Measurements from ENCODE around the gene TSEN34.

DNA sequence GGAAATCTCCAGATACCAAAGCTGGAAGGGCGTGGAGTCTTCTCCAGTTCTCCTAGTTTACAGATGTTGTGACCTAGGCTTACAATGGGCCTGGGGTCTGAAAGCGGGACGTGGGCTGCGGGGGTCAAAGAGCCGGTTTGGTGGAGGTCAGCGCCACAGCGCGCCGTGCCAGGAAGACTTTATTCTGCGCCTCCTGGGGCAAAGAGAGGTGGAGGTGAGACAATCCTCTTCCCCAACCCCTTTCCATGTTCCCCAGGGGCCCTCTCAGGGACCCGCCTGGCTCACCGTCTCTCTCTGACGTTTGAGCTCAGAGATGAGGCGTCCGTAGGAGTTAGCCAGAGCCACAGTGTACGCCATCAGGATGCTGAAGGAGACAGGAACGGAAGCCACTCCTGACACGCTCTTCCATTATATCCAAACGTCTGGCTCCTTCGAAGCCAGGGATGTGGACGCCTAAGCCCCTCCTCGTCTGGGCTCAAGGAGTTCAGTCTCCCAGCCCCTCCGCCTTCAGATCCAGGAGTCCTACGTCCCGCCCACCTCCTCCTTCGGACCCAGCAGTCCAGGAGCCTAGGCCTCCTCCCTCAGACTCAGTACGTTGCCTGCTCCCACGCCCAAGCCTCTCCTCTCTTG lies 30.8 kb upstream of the TSEN34 start:
- TF ChIP-seq, protein P1, sequence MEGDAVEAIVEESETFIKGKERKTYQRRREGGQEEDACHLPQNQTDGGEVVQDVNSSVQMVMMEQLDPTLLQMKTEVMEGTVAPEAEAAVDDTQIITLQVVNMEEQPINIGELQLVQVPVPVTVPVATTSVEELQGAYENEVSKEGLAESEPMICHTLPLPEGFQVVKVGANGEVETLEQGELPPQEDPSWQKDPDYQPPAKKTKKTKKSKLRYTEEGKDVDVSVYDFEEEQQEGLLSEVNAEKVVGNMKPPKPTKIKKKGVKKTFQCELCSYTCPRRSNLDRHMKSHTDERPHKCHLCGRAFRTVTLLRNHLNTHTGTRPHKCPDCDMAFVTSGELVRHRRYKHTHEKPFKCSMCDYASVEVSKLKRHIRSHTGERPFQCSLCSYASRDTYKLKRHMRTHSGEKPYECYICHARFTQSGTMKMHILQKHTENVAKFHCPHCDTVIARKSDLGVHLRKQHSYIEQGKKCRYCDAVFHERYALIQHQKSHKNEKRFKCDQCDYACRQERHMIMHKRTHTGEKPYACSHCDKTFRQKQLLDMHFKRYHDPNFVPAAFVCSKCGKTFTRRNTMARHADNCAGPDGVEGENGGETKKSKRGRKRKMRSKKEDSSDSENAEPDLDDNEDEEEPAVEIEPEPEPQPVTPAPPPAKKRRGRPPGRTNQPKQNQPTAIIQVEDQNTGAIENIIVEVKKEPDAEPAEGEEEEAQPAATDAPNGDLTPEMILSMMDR (IDR thresholded peaks at IDR 0.05), result no peak
- TF ChIP-seq POLR2AphosphoS5 (IDR thresholded peaks at IDR 0.05; ENCODE audit: low read depth, low read length), result no peak
